HepG2 (cell line): Measurements from ENCODE around the gene SRSF1. TPM values are rescaled to one million over a fixed set of nuclear protein-coding genes. Genes with fewer than 3 reads are reported as not detected.

Experiments used
- CENPX ChIP-seq: sonication (generic); formaldehyde crosslinking; IDR thresholded peaks from 2 replicates; pipeline ENCODE4 v1.9.0; 2021; ENCODE audit warnings: mild to moderate bottlenecking, missing genetic modification reagents, moderate library complexity
- ISX ChIP-seq: sonication (generic); formaldehyde crosslinking; conservative IDR thresholded peaks from 2 replicates; pipeline ENCODE4 v1.5.0; 2020; ENCODE audit warnings: missing genetic modification reagents
- MAX ChIP-seq: IDR thresholded peaks from 2 replicates; pipeline ENCODE4 v1.6.1; 2012; ENCODE audit warnings: inconsistent platforms
- NFIC ChIP-seq: IDR thresholded peaks from 2 replicates; pipeline ENCODE4 v1.6.1; 2012; ENCODE audit warnings: mild to moderate bottlenecking, low read length, inconsistent platforms
- PAWR ChIP-seq: sonication (generic); formaldehyde crosslinking; IDR thresholded peaks from 2 replicates; pipeline ENCODE4 v1.4.0; 2020; ENCODE audit warnings: missing genetic modification reagents, mild to moderate bottlenecking, borderline replicate concordance
- PITX1 ChIP-seq: sonication (generic); formaldehyde crosslinking; IDR thresholded peaks from 2 replicates; pipeline ENCODE4 v1.5.1; 2020; ENCODE audit warnings: mild to moderate bottlenecking, missing genetic modification reagents
- RFX1 ChIP-seq: fragments of 450-650 bp; IDR thresholded peaks from 2 replicates; pipeline ENCODE4 v1.6.1; 2017
- SNRNP70 ChIP-seq: fragments of 200-400 bp; formaldehyde crosslinking; IDR thresholded peaks from 2 replicates; pipeline ENCODE4 v1.6.1; 2017; ENCODE audit warnings: mild to moderate bottlenecking, low read depth, low read length, moderate library complexity
- TOE1 ChIP-seq: sonication (generic); formaldehyde crosslinking; IDR thresholded peaks from 2 replicates; pipeline ENCODE4 v1.4.0; 2020; ENCODE audit warnings: mild to moderate bottlenecking, missing genetic modification reagents
- ZNF430 ChIP-seq: sonication (generic); formaldehyde crosslinking; IDR thresholded peaks from 2 replicates; pipeline ENCODE4 v1.9.0; 2021; ENCODE audit warnings: mild to moderate bottlenecking, missing genetic modification reagents
- ZNF609 ChIP-seq: sonication (generic); formaldehyde crosslinking; IDR thresholded peaks from 2 replicates; pipeline ENCODE4 v1.4.0; 2020; ENCODE audit warnings: mild to moderate bottlenecking, missing genetic modification reagents, borderline replicate concordance
- ZNF644 ChIP-seq: IDR thresholded peaks from 2 replicates; pipeline ENCODE4 v1.6.1; 2016; ENCODE audit warnings: low read depth
- polyA plus RNA-seq, 8 experiments: library from polyadenylated mRNA; depleted of rRNA in 3 of 8; stranded (reverse) in 7 of 8; unstranded in 1 of 8; fragments of >200 nt; fragmentation: Illumina TruSeq in 4 of 8; extraction: Trizol in 4 of 8; gene quantifications; 2 replicates each; pipeline versions ENCODE4 v1.2.1 to v1.2.3, GENCODE V29; 2011 to 2016; ENCODE audit warnings: low read depth in 4 of 8, missing spikeins in 1 of 8, mixed read lengths in 1 of 8; ENCODE audit not compliant: insufficient read depth in 1 of 8
- total RNA-seq, 5 experiments: library from RNA; depleted of rRNA; stranded (reverse); fragments of >200 nt; fragmentation: Illumina TruSeq; extraction: Trizol; gene quantifications; 2 replicates each; pipeline ENCODE4 v1.2.3, GENCODE V29; 2016; ENCODE audit warnings: low read depth in 1 of 5
- TF ChIP-seq, protein P1 (sequence below): sonication (generic); formaldehyde crosslinking; IDR thresholded peaks from 2 replicates; pipeline ENCODE4 v1.5.1; 2020; ENCODE audit warnings: missing genetic modification reagents, mild to moderate bottlenecking, borderline replicate concordance
- TF ChIP-seq, protein P2 (sequence below): sonication (generic); formaldehyde crosslinking; IDR thresholded peaks from one replicate; pipeline ENCODE4 v1.5.1; 2020; ENCODE audit warnings: mild to moderate bottlenecking, missing genetic modification reagents; ENCODE audit errors: not compliant biosample characterization

SRSF1 gene
- total and polyA plus RNA-seq, 2 of the 13 experiments (the other 11 are each of a cell fraction or from before 2014, with no cell fraction given), result 142 to 445 TPM

DNA sequence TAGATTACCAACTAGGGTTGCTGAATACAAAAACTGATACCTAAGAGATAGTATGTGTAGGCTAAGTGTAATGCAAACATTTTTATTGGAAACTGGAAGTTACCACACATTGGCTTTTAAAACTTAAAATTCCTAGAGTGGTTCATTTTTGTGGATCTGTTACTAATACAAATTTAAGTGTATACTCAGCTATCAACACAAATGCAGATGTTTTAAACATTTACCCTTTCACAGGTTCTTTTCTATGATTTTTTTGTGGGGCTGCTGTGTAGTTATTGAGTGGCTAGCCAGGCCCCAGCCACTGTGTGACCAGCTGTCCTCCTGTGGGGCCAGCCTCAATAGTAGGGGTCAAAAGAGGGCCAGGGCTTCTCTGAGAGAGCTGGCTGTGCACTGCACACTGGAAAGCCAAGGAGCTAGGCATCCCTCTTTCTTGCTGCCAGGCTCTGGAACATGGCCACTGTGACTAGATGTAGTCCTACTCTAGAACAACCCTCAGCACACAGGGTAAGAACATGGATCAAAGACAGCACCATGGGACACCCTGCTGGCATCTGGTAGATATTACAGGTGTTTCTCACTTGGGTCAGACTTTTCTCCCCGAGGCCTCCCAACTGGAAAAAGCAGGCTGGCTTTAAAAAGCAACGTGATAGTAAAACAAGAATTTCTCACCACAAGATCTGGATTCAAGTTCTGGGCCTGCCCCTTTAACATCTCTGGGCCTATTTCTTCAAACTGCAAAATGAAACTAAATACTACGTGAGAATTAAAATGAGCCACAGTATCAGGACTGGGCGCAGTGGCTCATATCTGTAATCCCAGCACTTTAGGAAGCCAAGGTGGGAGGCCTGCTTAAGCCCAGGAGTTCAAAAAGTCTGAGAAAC lies 11.7 kb downstream of the SRSF1 start (continued):
- TF ChIP-seq, protein P1, sequence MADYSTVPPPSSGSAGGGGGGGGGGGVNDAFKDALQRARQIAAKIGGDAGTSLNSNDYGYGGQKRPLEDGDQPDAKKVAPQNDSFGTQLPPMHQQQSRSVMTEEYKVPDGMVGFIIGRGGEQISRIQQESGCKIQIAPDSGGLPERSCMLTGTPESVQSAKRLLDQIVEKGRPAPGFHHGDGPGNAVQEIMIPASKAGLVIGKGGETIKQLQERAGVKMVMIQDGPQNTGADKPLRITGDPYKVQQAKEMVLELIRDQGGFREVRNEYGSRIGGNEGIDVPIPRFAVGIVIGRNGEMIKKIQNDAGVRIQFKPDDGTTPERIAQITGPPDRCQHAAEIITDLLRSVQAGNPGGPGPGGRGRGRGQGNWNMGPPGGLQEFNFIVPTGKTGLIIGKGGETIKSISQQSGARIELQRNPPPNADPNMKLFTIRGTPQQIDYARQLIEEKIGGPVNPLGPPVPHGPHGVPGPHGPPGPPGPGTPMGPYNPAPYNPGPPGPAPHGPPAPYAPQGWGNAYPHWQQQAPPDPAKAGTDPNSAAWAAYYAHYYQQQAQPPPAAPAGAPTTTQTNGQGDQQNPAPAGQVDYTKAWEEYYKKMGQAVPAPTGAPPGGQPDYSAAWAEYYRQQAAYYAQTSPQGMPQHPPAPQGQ, result no peak
- TF ChIP-seq PAWR, result no peak
- no peak for TF ChIP-seq CENPX (CRISPR knock-in tag)
- TF ChIP-seq ZNF609, result no peak
- peak; percentile 9; the same call in 1 of the 2 replicates for TF ChIP-seq NFIC
- TF ChIP-seq ISX (CRISPR knock-in tag), result no peak
- no peak for TF ChIP-seq ZNF430 (CRISPR knock-in tag)
- 0 out of 2 replicates have a peak, but pooled peaks have one; percentile 59 for TF ChIP-seq PITX1 (CRISPR knock-in tag)
- no peak for TF ChIP-seq RFX1
- no peak for TF ChIP-seq SNRNP70
- TF ChIP-seq, protein P2, sequence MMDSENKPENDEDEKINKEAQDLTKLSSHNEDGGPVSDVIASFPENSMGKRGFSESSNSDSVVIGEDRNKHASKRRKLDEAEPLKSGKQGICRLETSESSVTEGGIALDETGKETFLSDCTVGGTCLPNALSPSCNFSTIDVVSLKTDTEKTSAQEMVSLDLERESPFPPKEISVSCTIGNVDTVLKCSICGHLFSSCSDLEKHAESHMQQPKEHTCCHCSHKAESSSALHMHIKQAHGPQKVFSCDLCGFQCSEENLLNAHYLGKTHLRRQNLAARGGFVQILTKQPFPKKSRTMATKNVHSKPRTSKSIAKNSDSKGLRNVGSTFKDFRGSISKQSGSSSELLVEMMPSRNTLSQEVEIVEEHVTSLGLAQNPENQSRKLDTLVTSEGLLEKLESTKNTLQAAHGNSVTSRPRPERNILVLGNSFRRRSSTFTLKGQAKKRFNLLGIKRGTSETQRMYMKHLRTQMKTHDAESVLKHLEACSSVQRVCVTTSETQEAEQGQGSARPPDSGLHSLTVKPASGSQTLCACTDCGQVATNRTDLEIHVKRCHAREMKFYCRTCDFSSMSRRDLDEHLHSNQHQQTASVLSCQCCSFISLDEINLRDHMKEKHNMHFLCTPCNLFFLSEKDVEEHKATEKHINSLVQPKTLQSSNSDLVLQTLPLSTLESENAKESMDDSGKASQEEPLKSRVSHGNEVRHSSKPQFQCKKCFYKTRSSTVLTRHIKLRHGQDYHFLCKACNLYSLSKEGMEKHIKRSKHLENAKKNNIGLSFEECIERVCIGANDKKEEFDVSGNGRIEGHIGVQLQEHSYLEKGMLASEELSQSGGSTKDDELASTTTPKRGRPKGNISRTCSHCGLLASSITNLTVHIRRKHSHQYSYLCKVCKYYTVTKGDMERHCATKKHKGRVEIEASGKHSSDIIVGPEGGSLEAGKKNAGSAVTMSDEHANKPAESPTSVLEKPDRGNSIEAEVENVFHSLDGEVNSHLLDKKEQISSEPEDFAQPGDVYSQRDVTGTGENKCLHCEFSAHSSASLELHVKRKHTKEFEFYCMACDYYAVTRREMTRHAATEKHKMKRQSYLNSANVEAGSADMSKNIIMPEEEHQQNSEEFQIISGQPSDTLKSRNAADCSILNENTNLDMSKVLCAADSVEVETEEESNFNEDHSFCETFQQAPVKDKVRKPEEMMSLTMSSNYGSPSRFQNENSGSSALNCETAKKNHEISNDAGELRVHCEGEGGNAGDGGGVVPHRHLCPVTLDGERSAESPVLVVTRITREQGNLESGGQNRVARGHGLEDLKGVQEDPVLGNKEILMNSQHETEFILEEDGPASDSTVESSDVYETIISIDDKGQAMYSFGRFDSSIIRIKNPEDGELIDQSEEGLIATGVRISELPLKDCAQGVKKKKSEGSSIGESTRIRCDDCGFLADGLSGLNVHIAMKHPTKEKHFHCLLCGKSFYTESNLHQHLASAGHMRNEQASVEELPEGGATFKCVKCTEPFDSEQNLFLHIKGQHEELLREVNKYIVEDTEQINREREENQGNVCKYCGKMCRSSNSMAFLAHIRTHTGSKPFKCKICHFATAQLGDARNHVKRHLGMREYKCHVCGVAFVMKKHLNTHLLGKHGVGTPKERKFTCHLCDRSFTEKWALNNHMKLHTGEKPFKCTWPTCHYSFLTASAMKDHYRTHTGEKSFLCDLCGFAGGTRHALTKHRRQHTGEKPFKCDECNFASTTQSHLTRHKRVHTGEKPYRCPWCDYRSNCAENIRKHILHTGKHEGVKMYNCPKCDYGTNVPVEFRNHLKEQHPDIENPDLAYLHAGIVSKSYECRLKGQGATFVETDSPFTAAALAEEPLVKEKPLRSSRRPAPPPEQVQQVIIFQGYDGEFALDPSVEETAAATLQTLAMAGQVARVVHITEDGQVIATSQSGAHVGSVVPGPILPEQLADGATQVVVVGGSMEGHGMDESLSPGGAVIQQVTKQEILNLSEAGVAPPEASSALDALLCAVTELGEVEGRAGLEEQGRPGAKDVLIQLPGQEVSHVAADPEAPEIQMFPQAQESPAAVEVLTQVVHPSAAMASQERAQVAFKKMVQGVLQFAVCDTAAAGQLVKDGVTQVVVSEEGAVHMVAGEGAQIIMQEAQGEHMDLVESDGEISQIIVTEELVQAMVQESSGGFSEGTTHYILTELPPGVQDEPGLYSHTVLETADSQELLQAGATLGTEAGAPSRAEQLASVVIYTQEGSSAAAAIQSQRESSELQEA (CRISPR knock-in tag), result no peak
- TF ChIP-seq MAX, result no peak
- TF ChIP-seq ZNF644 (CRISPR knock-in tag), result no peak
- TF ChIP-seq TOE1, result no peak
